Measurements from ENCODE around the gene PARVA. TPM values are rescaled to one million over a fixed set of nuclear protein-coding genes. Genes with fewer than 3 reads are reported as not detected.
A peak's percentile ranks its signal among the peaks of the same experiment; 100 is the strongest.

The PARVA gene
- total and polyA plus RNA-seq, 9 of the 15 experiments (the other 6 are each of a cell fraction or from before 2014, with no cell fraction given) = 0.11 TPM; not detected in 8

DNA sequence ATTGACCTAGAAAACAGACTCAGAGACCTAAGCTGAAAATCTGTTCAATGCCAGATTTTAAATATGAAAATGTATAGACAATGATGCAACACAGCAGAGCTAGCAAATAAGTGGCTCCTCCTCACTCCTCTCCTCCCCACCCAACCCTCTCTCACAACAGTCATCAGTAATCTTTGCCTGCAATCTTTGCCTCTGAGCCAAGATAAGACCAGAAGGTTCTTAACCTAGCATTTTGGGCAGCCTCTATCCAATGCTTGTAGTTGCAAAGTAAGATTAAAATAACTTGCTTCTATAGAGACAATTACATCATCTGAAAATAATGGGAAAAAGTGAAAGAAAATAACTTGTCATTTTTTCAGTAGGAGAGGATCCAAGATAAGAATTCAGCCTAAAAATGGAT, 117.3 kb downstream of the PARVA start:
- no peaks in the 10 kb centered on the region for H3K36me3 ChIP-seq (ENCODE audit: control insufficient read depth, insufficient read depth, low read length)
- H4K20me1 ChIP-seq (replicated peaks; ENCODE audit: control insufficient read depth, insufficient read depth, low read length) = no peaks in the 10 kb centered on the region
- H3K4me3 ChIP-seq = no peak overlapping the region
- no TSS peak for BruUV-seq (replicated peaks)
- no peak overlapping the region for H2AFZ ChIP-seq (ENCODE audit: low read depth, low read length)
- H3K4me1 ChIP-seq (replicated peaks in 1 of 2; ENCODE audit: control insufficient read depth in 2 of 2, insufficient read depth in 2 of 2, low read length in 2 of 2) = no peaks in the 10 kb centered on the region; a peak in 1 of 5 replicates
- POLR2A ChIA-PET = interaction anchor here (0.6 to 1.3 kb wide), 5 partner anchors 8 to 18 kb away, joined by 3 to 6 read pairs (median 3); no protein-coding TSS in a partner anchor
- no peak overlapping the region for H3K27ac ChIP-seq (ENCODE audit: extremely low read depth, low read depth, low read length)
- no peak overlapping the region for H3K4me2 ChIP-seq (ENCODE audit: insufficient read depth, low read length)
- no peak for FAIRE-seq
- no peaks in the 10 kb centered on the region for H3K9me1 ChIP-seq (ENCODE audit: control insufficient read depth, insufficient read depth, low read length)
- H3K27me3 ChIP-seq (ENCODE audit: control insufficient read depth in 2 of 2, insufficient read depth in 2 of 2, low read length in 2 of 2) = peaks cover 4 to 9% of the 10 kb centered on the region in 2 experiments; a peak in 3 of 5 replicates
- no peaks in the 10 kb centered on the region for H3K9me3 ChIP-seq (replicated peaks; ENCODE audit: control insufficient read depth, insufficient read depth, low read depth, low read length)
- CTCF ChIA-PET (ENCODE audit: low intra/inter-chr PET ratio) = no interaction called here
- DNase-seq (ENCODE audit: extremely low read depth in 1 of 4, low spot score in 3 of 4) = peak in 1 of 4 experiments; percentile 26
- no peaks in the 10 kb centered on the region for H3K79me2 ChIP-seq (ENCODE audit: control insufficient read depth, insufficient read depth, low read length)
- in situ Hi-C loops (cut with MboI) = no loop called here
- peak; percentile 55; the same call in 2 of the 3 replicates for ATAC-seq
- H3K9ac ChIP-seq (ENCODE audit: insufficient read depth in 1 of 2, low read depth in 2 of 2, low read length in 2 of 2) = no peak overlapping the region
- intact Hi-C loops (cut with micrococcal nuclease) = no loop called here
- TF ChIP-seq ILF3 (IDR thresholded peaks at IDR 0.05; ENCODE audit: borderline replicate concordance) = no peak
- TF ChIP-seq CEBPG (CRISPR knock-in tag; IDR thresholded peaks at IDR 0.05) = 0 out of 2 replicates have a peak, but pooled peaks have one; percentile 12
- peak; percentile 86 to 91 for TF ChIP-seq CEBPG (tag; conservative IDR thresholded peaks at IDR 0.05 in 1 of 2, IDR thresholded peaks at IDR 0.05 in 1 of 2)
- TF ChIP-seq SOX6 (IDR thresholded peaks at IDR 0.05) = 0 out of 2 replicates have a peak, but pooled peaks have one; percentile 20
- peak; percentile 36 to 76; a peak in 2 of 4 replicates for TF ChIP-seq MAZ (CRISPR knock-in tag; conservative IDR thresholded peaks at IDR 0.05 in 1 of 2, IDR thresholded peaks at IDR 0.05 in 1 of 2)
- TF ChIP-seq RCOR1 (IDR thresholded peaks at IDR 0.05; ENCODE audit: borderline replicate concordance in 1 of 2, low read depth in 2 of 2, low read length in 2 of 2) = peak in 1 of 2 experiments; percentile 40; a peak in 1 of 4 replicates
- TF ChIP-seq, protein P1, sequence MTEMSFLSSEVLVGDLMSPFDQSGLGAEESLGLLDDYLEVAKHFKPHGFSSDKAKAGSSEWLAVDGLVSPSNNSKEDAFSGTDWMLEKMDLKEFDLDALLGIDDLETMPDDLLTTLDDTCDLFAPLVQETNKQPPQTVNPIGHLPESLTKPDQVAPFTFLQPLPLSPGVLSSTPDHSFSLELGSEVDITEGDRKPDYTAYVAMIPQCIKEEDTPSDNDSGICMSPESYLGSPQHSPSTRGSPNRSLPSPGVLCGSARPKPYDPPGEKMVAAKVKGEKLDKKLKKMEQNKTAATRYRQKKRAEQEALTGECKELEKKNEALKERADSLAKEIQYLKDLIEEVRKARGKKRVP (CRISPR knock-in tag; IDR thresholded peaks at IDR 0.05) = peak; percentile 67; the same call in 1 of the 2 replicates
- TF ChIP-seq KLF6 (CRISPR knock-in tag; IDR thresholded peaks at IDR 0.05; ENCODE audit: borderline replicate concordance) = no peak
- peak; percentile 58; the same call in 1 of the 2 replicates for TF ChIP-seq JUND (IDR thresholded peaks at IDR 0.05; ENCODE audit: borderline replicate concordance, low read depth, low read length)
- no peak; the same call in 2 of the 3 replicates for TF ChIP-seq JUND (tag; IDR thresholded peaks at IDR 0.05; ENCODE audit: borderline replicate concordance, low read depth, low read length)
- peak; percentile 69 for TF ChIP-seq DPF2 (IDR thresholded peaks at IDR 0.05)
- peak; percentile 69; the same call in 1 of the 2 replicates for TF ChIP-seq SMARCA4 (IDR thresholded peaks at IDR 0.05)
- no peak for TF ChIP-seq FOXJ3 (CRISPR knock-in tag; IDR thresholded peaks at IDR 0.05)
- TF ChIP-seq, protein P2, sequence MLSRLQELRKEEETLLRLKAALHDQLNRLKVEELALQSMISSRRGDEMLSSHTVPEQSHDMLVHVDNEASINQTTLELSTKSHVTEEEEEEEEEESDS (CRISPR knock-in tag; IDR thresholded peaks at IDR 0.05) = no peak
- TF ChIP-seq, protein P3, sequence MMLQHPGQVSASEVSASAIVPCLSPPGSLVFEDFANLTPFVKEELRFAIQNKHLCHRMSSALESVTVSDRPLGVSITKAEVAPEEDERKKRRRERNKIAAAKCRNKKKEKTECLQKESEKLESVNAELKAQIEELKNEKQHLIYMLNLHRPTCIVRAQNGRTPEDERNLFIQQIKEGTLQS (IDR thresholded peaks at IDR 0.05) = peak; percentile 87
- TF ChIP-seq, protein P3 (CRISPR knock-in tag; conservative IDR thresholded peaks at IDR 0.05) = no peak
- peak; percentile 55; the same call in 1 of the 2 replicates for TF ChIP-seq ZEB2 (IDR thresholded peaks at IDR 0.05)
- TF ChIP-seq, protein P4, sequence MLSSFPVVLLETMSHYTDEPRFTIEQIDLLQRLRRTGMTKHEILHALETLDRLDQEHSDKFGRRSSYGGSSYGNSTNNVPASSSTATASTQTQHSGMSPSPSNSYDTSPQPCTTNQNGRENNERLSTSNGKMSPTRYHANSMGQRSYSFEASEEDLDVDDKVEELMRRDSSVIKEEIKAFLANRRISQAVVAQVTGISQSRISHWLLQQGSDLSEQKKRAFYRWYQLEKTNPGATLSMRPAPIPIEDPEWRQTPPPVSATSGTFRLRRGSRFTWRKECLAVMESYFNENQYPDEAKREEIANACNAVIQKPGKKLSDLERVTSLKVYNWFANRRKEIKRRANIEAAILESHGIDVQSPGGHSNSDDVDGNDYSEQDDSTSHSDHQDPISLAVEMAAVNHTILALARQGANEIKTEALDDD (IDR thresholded peaks at IDR 0.05) = 0 out of 2 replicates have a peak, but pooled peaks have one; percentile 11
- TF ChIP-seq RB1 (IDR thresholded peaks at IDR 0.05; ENCODE audit: low read depth) = no peak
- TF ChIP-seq CTBP1 (IDR thresholded peaks at IDR 0.05; ENCODE audit: borderline replicate concordance) = peak; percentile 74
- peak; percentile 74 for TF ChIP-seq ARID1B (IDR thresholded peaks at IDR 0.05)
- TF ChIP-seq ZNF830 (CRISPR knock-in tag; IDR thresholded peaks at IDR 0.05) = no peak
- TF ChIP-seq TAL1 (IDR thresholded peaks at IDR 0.05) = peak; percentile 27; the same call in 1 of the 2 replicates

All from K562 (cell line).